GM18951 (cell line): ENCODE results near the gene TNRC6C.

ENCODE experiments used
- POLR2A ChIP-seq: IDR thresholded peaks from 4 replicates; pipeline ENCODE4 v1.6.1; 2011; ENCODE audit warnings: mild to moderate bottlenecking; ENCODE audit not compliant: insufficient read length, insufficient read depth; ENCODE audit errors: extremely low read depth
- in situ Hi-C: fragments of 300-500 bp; cut with MboI; formaldehyde crosslinking; loops from one replicate; pipeline ENCODE4 v1.12.0; 2022; ENCODE audit warnings: low sequenced_read_pairs, mixed read lengths, inconsistent platforms; ENCODE audit not compliant: unreplicated experiment

Gene TNRC6C

DNA sequence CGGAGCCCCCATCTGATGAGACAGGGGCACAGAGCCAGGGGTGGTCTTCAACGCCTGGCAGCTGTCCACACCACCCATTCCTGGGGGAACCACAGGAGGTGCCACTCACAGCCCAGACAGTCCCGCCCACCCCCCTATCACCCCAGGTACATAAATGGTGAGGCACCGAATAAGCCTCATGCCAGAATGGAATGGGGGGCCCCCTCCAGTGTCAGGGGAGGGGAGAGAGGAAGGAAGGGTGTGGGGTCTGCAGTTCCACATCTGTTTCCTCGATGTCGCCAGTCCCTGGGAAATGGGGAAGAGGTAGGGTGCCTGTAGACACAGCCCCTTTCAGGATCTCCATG, 168.4 kb downstream of the TNRC6C start:
- in situ Hi-C loops, result no loop called here
- no peak for TF ChIP-seq POLR2A

DNA sequence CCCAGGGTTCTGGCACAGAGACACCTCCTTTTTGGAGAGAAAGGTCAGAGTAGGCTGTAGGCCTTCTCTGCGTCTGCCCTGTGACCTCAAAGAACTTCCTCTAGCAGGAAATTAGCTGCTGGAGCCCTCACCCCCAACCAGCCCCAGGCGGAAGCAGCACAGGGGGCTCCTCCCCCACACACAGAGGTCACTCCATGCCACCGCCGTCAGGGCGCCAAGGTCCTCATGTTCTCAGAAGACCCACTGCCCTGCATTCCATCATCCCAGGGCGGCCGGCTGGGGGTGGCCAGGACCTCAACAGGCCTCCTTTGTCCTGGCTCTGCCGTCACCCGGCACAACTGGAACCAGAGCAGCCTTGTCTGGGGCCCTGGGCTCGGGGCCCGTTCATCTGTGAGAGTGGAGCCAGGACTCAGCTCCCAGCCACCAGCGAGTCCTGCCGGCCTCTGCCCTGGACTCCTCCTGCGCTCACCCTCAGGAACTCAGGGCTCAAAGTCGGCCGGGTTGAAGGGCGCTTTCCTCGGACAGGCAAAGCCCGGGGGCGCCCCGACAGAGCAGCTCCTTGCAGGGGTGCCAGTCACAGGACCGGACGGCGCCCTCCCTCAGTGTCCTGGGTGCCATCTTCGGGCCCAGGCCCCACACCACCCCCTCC, 168.9 kb downstream of the TNRC6C start:
- peak; percentile 79 for TF ChIP-seq POLR2A
- in situ Hi-C loops, result no loop called here

DNA sequence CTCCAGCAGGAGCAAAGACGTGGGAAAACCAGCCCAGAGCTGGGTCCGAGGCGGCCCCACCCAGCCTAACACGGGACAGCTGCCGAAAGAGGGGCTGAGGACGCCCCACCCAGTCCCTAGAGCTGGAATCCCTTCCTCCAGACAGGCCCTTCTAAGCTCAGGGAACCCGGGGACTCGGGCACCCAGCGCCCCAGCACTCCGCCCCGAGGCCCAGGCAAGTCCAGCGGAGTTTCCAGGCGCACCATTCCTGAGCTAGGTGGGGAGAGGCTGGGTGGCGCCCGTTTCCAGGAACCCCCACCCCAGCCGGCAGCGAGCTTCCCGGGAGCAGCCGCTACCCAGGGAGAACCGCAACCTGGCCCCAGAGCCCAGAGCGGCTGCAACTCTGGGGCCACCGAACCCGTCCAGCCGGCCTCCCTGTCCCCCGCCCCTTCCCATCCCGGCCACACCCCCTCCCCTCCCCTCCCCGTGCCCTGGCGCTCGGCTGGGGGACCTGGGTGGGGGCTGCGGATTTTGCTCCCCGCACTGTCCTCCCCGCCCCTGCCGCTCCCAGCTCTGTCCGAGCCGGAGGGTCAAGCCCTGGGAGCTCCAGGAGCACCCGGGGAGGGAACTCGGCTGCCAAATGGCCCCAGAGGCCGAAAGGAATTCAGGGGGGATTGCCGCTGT, 169.5 kb downstream of the TNRC6C start:
- no peak for TF ChIP-seq POLR2A
- in situ Hi-C loops, result no loop called here

DNA sequence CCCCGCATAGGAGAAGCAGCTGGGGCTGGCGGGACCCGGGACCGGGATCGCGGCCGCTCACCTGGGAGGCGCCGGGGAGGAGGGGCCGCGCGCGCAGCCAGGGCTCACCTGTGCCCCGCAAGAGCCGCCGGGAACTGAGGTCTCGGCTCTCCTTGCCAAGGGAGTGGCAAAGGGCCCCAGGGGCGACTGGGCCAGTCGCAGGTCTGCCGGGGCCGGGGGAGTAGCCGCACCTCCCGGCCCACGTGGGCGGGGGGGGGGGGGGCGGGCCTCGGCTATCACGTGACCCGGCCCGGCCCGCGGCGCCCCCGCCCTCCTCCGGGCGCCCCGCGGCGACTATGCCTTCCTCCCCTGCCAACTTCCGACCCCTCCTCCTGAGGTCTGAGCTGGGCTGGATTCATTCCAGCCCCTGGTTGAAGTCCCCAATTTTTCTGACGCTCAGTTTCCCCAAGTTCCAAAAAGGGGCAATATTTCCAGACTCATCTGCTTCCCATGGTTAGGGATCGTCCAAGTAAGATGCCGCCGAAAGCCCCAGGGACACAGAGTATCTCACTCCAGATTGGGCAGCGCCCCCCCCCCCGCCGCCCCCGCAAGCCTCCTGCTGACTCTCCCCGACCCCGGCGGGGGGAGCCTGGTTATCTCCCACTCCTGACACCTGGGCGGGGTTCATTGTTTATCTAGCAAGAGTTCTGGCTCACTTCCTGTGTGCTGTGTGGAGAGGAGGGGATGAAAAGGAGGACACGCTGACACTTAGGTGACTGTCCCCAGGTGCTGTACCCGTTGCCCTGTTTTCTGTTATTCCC, 170.2 kb downstream of the TNRC6C start, which contains the start of gene TMC6:
Gene TMC6 (minus strand): TSS at position 205 of the 800 bp plus-strand sequence. CDS start 1,923 bp downstream, outside the sequence.
- in situ Hi-C loops, result no loop called here
- peak; percentile 84 for TF ChIP-seq POLR2A

DNA sequence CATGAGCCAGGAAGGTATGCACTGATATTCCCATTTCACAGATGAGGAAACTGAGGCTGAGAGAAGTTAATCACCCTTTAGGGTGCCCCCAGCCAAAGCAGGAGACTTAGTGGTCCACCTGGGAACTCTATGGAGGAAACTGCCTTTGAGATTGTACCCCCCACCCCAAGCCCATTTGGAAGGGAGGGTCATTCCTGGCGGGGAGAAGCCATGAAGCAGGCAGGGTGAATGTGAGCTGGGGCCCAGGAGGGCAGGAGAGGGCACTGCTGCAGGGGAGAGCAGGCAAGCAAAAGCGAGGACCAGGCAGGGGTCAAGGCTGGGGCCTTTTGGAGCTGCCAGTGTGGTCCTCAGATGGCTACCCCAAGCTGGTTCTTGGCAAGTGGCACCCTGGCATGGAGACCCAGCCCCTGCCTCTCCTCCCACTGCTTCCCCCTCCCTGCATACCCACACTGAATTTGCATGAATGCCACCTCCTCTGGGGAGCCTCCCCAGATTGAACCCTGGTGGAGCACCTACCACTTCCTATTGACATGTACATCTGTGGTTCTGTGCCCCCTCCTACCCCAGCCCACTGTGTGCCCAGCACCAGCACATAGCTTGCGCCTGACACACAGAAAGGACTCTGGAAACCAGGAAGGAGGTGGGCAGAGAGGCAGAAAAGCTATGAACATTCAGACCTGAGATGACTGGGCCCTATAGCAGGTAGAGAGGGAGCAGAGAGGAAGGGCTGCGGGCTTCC, 171.0 kb downstream of the TNRC6C start:
- in situ Hi-C loops, result no loop called here
- TF ChIP-seq POLR2A, result no peak

DNA sequence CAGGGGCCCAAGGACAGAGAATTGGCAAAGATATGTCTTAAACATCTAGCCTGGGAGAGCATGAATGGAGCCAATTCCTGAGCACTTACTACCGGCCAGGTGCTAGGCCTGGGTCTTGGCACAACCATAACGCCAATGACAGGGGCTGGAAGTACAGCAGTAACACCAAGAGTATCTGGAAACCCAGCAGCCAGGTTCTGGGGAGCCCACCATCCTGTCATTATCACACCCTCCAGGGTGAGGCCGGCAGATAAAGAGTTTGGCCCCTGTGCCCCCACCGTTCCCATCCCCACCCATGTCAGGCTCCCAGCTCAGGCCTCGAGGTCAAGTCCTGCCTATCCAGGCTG, 171.6 kb downstream of the TNRC6C start:
- in situ Hi-C loops, result no loop called here
- TF ChIP-seq POLR2A, result no peak

DNA sequence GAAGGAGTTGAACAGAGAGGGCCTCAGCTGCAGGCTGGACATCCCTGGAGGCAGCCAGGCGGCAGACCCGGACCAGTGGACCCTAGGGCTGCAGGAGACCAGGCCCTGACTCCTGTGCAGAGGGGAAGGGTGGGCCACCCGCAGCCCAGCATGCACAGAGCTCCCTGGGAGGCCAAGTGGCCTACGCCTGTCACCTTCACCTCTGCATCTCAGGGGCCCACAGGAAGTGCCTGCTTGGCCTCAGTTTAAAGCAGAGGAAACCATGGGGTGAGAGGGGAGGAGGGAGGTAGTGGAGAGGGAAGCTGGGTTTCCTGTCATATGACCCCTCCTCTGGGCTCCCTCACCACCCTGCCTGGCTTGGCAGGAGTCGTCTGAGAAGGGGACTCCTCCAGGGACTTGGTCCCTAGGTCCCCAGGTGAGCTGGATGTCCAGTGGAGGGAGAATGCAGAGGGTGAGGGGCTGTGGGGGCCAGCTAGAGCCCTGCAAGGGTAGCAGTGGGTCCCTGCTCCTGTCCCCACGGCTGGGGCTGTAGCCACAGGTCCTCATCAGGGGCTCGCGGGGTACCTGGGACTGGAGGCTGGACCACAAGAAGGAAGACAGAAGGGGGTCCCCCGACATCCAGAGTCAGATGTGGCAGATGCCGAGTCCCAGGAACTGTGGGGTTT, 172.1 kb downstream of the TNRC6C start, which contains the start of gene TMC8:
Gene TMC8 (plus strand): TSS at position 335 of the 665 bp plus-strand sequence. CDS start 818 bp downstream, outside the sequence.
- TF ChIP-seq POLR2A, result peak; percentile 79
- in situ Hi-C loops, result no loop called here

DNA sequence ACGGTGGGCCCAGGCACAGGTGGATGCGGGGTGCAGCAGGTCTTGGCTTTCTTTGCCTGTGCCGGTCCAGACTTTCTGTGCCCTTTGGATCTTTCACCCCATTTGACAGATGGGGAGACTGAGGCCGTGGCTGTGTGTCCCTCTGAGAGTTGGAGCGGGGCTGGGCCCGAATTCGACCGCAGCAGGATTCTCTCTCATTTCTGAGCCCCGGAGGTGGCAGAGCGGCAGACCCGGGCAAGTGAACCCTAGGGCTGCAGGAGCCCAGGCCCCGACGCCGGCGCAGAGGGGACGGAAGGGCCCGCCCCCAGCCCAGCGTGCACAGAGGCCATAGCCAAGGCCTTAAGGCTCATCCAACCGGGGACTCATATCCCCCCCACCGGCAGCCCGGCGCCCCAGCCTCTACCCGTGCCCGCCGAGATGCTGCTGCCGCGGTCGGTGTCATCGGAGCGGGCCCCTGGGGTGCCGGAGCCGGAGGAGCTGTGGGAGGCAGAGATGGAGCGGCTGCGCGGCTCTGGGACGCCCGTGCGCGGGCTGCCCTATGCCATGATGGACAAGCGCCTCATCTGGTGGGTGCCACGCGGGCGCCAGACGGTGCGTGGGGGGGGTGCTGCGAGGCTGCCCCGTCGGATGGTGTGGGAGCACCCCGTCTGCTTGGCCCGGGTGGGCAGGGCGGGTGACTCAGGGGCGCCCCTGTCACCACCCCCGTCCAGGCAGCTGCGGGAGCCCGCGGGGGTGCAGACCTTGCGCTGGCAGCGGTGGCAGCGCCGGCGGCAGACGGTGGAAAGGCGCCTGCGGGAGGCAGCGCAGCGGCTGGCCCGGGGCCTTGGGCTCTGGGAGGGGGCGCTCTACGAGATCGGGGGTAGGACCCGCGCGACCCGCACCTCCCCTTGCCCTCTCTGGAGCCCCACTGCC, 172.9 kb downstream of the TNRC6C start:
- no peak for TF ChIP-seq POLR2A
- in situ Hi-C loops, result no loop called here

DNA sequence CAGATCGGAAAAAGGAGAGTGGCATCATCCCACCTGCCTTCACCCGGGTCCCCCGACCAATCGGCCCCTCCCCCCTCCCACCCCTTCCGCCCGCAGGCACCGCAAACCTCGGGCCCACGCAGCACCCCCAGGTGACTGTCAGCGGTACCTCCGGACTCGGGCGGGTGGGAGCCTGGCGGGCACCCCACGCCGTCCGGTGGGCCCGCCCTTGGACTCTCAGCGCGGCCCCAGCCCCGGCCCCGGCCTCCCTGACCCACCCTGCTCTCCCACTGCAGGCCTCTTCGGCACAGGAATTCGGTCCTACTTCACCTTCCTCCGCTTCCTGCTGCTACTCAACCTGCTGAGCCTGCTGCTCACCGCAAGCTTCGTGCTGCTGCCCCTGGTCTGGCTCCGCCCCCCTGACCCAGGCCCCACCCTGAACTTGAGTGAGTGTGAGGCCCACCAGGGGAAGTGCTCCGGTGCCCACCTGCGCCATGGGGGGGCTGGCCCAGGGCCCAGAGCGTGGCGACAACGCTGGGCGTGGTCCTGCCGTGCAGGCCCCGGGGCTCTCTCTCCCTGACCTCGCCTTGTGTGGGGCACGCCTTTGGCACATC, 173.7 kb downstream of the TNRC6C start:
- peak; percentile 72 for TF ChIP-seq POLR2A
- in situ Hi-C loops, result no loop called here

DNA sequence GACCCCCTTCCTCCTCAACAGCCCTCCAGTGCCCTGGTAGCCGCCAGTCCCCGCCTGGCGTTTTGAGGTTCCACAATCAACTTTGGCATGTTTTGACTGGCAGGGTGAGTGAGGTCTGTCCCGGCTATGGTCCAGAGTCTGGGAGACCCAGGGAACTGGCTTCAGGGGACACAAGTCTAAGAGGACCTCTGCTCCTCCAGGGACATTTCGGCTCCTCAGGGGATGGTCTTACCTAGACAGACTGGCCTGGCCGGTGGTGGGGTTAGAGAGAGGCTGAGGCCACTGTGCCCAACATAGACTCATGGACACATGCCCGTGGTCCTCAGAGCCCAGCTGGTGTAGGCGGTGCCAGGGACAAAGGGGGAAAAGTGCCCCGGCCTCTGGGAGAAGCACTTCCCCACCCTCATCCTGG, 174.3 kb downstream of the TNRC6C start:
- in situ Hi-C loops, result no loop called here
- TF ChIP-seq POLR2A, result no peak

DNA sequence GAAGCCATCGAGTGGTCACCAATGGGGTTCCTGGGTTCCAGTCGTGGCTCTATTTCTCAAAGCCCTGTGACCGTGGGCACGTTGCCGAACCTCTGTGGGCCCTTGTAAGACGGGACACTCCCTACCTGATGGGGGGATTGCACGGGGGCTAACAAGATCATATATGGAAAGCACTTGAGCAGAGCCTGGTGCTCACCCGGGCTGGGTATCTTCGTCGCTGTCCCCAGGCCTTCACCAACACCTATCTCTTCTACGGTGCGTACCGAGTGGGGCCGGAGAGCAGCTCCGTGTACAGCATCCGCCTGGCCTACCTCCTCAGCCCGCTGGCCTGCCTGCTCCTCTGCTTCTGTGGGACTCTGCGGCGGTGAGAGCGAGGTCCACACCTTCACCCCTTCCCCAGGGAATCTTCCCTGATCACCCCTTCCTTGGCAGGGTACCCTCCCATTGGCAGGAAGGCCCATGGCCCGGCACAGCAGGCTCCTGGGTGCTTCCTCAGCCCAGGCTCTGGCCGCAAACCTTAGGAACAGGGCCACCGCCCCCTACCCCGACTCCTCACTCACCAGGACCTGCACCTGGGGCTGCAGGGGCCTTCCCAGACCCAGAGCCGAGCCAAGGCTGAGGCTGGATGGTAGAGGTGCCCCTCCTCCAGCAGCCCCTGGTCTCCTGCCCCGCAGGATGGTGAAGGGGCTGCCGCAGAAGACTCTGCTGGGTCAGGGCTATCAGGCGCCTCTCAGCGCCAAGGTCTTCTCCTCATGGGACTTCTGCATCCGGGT, 174.9 kb downstream of the TNRC6C start:
- in situ Hi-C loops, result no loop called here

More for the DNA sequence above, 174.9 kb downstream of the TNRC6C start:
- TF ChIP-seq POLR2A, result no peak
